Measurements from ENCODE around the gene PTTG2.

Gene PTTG2

DNA sequence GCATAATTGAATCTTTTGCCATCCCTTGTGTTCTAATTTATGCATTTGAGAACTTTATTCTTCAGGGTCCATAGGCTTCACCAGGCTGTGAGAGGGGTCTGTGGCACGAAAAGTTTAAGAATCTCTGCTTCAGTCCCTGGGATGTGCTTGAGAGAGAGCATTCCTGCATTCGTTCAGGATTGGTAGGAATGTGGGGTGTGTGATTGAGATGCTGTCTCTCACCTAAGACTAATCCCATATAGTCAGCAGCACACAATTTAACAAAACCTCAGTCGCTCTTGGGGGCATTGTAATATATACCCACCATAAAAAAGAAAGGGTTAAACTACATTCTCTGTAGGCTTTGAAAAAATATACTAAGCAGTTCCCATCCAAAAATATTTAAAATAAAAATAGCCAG is 41.7 kb downstream of the PTTG2 start:
- no peak overlapping the region for H3K4me3 ChIP-seq (ENCODE audit: low read length)
- no peak for DNase-seq (ENCODE audit: low read depth)
- TF ChIP-seq, protein P1, sequence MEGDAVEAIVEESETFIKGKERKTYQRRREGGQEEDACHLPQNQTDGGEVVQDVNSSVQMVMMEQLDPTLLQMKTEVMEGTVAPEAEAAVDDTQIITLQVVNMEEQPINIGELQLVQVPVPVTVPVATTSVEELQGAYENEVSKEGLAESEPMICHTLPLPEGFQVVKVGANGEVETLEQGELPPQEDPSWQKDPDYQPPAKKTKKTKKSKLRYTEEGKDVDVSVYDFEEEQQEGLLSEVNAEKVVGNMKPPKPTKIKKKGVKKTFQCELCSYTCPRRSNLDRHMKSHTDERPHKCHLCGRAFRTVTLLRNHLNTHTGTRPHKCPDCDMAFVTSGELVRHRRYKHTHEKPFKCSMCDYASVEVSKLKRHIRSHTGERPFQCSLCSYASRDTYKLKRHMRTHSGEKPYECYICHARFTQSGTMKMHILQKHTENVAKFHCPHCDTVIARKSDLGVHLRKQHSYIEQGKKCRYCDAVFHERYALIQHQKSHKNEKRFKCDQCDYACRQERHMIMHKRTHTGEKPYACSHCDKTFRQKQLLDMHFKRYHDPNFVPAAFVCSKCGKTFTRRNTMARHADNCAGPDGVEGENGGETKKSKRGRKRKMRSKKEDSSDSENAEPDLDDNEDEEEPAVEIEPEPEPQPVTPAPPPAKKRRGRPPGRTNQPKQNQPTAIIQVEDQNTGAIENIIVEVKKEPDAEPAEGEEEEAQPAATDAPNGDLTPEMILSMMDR (conservative IDR thresholded peaks at IDR 0.05; ENCODE audit: low read length), result no peak

- no peak overlapping the region for H3K4me3 ChIP-seq (ENCODE audit: low read length)
- TF ChIP-seq, protein P1 (conservative IDR thresholded peaks at IDR 0.05; ENCODE audit: low read length), result no peak
- peak; percentile 16 for DNase-seq (ENCODE audit: low read depth)
Observed at GRCh38 chr4:38002451-38003071, 42.4 kb downstream of the PTTG2 start.

DNA sequence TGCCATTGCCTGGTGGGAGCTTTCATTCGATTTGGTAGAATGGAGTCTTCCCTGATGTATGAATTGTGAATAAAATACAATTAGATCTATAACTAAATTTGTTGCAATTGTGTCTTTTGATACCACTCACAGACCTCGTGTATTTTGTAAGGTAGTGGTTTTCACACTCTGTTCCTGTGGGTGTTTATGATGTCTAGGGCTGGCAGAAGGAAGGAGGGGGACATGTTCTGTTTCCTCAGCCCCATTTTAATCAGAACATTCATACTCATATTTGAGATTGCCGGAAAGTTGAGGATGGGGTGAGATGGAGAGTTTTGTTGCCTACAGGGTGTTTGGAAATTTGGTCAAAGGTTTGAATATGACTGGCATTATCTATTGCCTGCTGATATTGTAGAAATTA is 42.9 kb downstream of the PTTG2 start:
- no peak for DNase-seq (ENCODE audit: low read depth)
- TF ChIP-seq, protein P1 (conservative IDR thresholded peaks at IDR 0.05; ENCODE audit: low read length), result no peak

GRCh38 chr4:38003628-38004027 is 43.4 kb downstream of the PTTG2 start:
- no peak overlapping the region for H3K4me3 ChIP-seq (ENCODE audit: low read length)
- TF ChIP-seq, protein P1 (conservative IDR thresholded peaks at IDR 0.05; ENCODE audit: low read length), result no peak
- DNase-seq (ENCODE audit: low read depth), result no peak

More for the DNA sequence above, 42.9 kb downstream of the PTTG2 start:
- H3K4me3 ChIP-seq (ENCODE audit: low read length), result no peak overlapping the region

DNA sequence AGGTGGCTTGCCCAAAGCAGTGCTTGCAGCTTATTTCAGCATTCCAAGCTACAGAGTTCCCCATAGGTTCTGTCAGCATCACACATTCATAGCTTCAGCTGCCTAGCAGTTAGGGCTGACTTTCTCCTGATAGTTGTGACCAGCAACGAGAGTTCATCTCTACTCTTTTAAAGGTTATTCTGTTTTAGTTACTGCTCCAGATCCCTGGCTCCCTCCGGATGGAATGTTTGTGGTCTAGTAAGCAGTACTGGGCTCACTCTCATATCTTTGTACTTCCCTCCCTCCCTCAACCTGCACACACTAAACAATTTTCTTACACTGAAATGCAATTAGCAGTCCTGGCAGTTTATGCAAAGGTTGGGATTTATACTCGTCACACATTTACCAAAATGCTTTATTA is 43.9 kb downstream of the PTTG2 start:
- peak; percentile 23 for DNase-seq (ENCODE audit: low read depth)
- TF ChIP-seq, protein P1 (conservative IDR thresholded peaks at IDR 0.05; ENCODE audit: low read length), result no peak
- no peak overlapping the region for H3K4me3 ChIP-seq (ENCODE audit: low read length)

GRCh38 chr4:38004887-38005286 is 44.7 kb downstream of the PTTG2 start:
- TF ChIP-seq, protein P1 (conservative IDR thresholded peaks at IDR 0.05; ENCODE audit: low read length), result no peak

DNA sequence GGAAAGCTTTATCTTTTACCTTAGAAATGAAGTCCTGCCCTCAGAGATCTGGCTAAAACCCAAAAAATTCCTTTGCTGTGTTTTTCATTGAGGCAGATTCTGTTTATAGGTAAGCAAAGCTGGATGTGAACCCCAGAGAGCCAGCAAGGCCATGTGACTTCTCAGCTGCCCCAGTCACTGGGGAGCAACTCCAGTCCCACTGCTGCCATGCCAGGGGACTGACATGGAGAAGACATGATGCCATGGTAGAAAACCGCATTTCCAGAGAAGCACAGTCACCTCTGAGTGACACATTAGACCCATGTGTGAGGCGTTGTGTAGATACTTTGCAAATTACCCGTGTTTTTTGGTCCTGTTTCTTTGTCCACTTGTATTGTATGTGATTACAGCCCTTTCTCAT is 45.4 kb downstream of the PTTG2 start:
- DNase-seq (ENCODE audit: low read depth), result no peak
- TF ChIP-seq, protein P1 (conservative IDR thresholded peaks at IDR 0.05; ENCODE audit: low read length), result no peak
- no peak overlapping the region for H3K4me3 ChIP-seq (ENCODE audit: low read length)

More at GRCh38 chr4:38004887-38005286, 44.7 kb downstream of the PTTG2 start:
- no peak overlapping the region for H3K4me3 ChIP-seq (ENCODE audit: low read length)
- DNase-seq (ENCODE audit: low read depth), result no peak

Data from AG10803 (cell line).